GM19099 (cell line): ENCODE measurements around the gene FBXO41.

Experiments
- POLR2A ChIP-seq: IDR thresholded peaks from 3 replicates; pipeline ENCODE4 v1.6.1; 2011; ENCODE audit warnings: low read depth; ENCODE audit not compliant: insufficient read length; ENCODE audit errors: extremely low read depth

The FBXO41 gene

DNA sequence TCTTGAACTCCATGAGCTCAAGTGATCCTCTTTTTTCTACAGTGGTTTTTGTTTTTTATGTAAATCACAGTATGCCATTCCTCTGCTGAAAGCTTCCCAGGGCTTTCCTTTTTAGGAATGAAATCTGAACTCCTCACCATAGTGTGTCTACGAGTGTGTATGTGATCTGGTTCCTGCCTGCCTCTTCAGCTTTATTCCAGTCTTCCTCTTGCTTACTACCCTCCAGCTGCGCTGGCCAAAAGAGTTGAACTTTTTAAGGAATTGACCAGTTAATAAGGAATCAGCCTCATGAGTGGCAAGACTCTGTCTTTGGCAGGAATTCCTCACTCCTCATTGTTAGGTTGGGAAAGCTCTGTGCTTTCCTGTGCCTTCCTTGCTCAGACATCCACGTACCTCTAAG, 46.1 kb downstream of the FBXO41 start:
- no peak for TF ChIP-seq POLR2A

- no peak for TF ChIP-seq POLR2A
Observed at GRCh38 chr2:73237168-73237567, 47.1 kb downstream of the FBXO41 start.

DNA sequence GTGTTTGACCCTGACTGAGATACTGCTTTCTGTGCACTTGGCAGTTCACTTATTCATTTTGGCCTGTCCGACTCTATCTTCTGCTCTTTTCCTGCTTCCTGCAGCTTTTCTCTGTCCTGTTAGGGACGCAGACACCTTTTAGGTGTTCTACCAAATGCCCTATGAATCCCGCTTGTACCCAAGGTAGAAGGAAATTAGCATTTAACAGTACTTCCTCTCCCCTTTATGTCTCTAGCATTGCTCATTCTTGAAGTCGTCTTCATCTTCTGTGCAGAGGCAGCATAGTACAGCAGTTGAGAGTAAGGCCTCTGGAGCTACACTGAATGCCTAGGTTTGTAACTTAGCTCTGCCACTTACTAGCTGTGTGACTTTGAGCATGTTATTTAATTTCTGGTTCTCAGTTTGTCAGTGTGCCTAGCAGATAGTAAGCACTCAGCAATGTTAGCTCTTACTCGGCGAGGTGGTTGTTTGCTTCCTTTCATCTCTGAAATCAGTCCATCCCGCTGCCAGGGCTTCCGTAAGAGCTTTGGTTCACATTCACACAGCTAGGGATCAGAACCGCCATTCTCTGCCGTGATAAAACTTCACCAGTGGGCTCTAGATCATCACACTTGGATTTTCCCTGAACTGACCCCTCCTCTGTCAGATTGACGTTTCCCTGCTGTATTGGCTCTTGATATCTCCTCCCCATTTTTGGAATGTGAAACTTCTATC, 48.8 kb downstream of the FBXO41 start:
- TF ChIP-seq POLR2A: no peak

GRCh38 chr2:73233932-73234832, 50.1 kb downstream of the FBXO41 start, which contains the start of gene CCT7:
TSS of gene CCT7 (plus strand) at chr2:73234308. CDS start at chr2:73234379, 71 bp downstream.
- peak; percentile 98 for TF ChIP-seq POLR2A

- TF ChIP-seq POLR2A: peak; percentile 68
Observed at GRCh38 chr2:73233154-73233931, 50.9 kb downstream of the FBXO41 start, which contains the start of gene PRADC1. TSS of gene PRADC1 (minus strand) at chr2:73233239. CDS start at chr2:73233160, 79 bp downstream.

- no peak for TF ChIP-seq POLR2A
Observed at GRCh38 chr2:73232403-73233153, 51.7 kb downstream of the FBXO41 start.

GRCh38 chr2:73228631-73229030, 55.6 kb downstream of the FBXO41 start:
- TF ChIP-seq POLR2A: no peak

- TF ChIP-seq POLR2A: no peak
Observed at GRCh38 chr2:73227086-73227485, 57.2 kb downstream of the FBXO41 start.

DNA sequence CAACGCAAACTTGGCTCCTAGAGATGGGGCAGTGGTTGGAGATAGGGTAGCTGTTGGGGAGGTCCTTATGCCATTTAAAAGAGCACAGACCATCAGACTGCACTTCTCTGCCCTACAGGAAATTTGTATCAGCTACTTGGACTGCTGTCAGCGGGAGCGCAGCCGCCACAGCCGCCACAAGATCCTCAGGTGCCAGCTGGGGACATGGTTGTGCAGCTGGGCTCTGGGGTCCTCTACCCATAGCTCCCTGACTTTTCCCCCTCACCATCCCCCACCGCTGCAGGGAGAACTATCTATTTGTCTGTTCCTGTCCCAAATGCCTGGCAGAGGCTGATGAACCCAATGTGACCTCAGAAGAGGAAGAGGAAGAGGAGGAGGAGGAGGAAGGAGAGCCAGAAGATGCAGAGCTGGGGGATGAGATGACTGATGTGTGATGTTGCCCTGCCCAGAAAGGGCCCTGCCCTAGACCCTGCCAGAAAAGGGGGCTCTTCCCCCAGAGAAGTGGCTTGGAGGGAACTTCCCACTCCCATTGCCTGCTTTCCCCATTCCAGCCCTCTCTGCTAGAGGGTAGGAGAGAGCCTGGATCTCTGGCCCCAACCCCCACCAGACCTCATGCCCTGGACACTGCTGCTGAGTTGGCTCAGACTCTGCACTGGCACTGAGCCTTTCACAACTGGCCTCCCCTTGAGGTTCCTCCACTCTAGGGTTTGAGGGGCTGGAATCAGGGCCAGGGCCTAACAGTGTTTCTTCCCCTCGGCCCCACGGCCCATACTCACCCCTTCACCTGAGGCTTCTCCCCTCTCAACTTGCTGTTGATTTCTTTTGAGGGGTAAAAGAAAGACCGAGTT, 58.5 kb downstream of the FBXO41 start:
- TF ChIP-seq POLR2A: no peak

DNA sequence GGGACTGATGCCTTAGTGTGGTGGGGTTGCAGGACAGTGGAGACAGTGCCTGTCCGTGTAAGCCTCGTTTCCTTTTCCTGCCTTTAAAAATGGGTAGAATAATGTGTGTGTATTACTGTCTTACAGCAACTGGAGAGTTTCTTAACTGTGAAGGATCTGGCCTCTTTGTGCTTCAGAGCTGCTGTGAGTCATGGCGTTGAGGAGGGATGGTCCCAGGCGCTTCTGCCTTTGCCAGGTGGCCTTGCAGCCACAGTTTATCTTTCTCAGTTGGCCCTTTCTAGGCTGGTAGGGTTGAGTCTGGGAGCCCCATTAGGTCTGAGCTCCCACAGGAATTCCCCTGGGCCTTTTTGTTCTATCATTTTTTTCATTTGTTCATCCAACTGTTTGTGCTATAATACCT, 60.5 kb downstream of the FBXO41 start:
- no peak for TF ChIP-seq POLR2A

- TF ChIP-seq POLR2A: no peak
Observed at GRCh38 chr2:73218298-73218697, 66.0 kb downstream of the FBXO41 start.

DNA sequence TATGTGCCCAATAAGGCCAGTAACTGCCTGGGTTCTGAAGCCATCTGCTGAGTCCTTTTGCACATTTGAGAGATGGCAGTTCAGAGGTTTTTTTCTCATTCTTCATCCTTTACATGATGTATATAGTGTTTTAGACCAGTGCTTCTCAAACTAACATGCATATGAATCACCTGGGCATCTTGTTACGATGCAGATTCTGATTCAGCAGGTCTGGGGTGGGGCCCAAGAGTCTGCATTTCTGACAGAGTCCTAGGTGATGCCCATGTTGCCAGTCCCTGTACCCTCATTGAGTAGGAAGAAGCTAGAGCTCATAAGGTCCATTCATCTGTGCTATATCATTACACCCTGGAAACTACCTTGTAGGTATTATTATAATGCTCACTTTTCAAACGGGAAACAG, 66.5 kb downstream of the FBXO41 start:
- no peak for TF ChIP-seq POLR2A

- TF ChIP-seq POLR2A: no peak
Observed at GRCh38 chr2:73217160-73217559, 67.1 kb downstream of the FBXO41 start.
